Activated CD4-positive, alpha-beta T cell treated with anti-CD3 and anti-CD28 coated beads, Interleukin-2, Interleukin-6, amounts not matched to agents 100 ng/mL and 50 ng/mL, durations not matched to agents 16 hours and 8 hours (primary cell): ENCODE data around the gene SCAF1.
A peak's percentile ranks its signal among the peaks of the same experiment; 100 is the strongest.

Source experiments
- DNase-seq: peaks from one replicate; pipeline ENCODE4 v3.0.0-alpha.2; 2020

SCAF1 gene

DNA sequence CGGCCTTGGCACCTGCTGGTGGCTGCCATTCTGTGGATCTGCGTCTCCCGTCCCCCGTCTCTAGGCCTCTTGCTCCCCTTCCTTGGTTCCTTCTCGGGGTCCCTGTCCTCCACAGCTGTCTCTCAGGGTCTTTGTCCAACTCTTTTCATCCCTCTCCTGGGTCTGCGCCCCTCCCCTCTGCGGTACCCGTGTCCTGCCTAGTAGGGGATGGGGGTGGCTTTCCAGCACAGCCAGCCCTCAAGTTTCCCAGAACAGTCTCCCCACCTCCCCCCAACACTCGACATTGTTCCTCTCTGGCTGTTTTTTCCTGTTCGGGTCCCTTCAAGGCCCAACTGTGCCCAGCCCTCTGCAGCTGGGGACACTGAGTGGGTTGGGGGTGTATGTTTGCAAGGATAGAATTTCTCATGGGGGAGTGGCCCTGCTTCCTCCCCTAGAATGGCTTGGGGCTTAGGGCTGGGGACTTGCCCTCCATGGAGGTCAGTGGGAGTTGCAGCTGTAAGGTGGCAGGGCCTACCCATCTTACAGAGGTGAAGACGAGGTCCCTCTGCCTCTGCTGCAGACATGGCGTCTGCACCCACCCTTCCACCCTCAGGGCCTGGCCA is 46.6 kb downstream of the SCAF1 start:
- DNase-seq = no peak

DNA sequence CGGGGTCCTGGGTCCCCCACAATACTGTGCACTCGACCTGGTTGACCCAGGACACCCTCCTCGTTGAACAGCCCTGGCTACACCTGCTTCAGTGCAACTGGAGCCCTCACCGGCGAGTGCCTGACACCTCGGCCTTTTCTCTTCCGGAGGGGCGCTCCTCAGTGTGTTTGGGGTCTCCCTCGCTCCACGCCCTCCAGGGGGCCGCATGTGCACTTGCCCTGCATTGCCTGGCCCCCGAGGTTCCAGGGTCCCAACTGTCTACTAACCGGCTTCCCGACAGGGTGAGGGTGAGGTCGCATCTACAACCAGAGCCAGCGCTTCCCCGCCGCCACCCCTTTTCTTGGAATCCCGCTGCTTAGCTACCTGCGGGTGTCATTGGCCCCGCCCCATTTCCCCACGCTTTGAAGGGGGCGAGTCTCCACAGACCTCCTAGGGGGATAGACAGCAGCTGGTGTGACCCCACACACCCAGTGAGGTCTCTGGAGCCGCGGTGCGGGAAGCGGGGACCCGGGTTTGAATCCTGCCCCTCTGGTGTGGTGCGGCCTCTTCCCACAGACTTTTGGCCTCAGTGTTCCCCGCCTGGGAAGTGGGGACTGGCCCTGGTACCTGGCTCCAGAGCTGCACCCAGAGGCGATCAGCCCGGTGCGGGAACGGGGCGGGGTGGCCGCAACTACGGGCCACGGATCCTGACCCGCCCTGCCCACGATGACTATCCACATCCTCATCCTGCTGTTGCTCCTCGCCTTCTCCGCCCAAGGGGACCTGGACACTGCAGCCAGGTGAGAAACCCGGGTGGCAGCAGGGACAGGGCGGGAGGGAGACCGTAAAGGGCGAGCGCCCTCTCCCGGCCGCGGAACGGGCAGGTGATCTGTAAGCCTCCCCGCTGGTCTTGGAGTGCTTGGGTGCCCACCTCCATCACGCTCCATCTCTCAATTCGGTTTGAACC is 47.4 kb downstream of the SCAF1 start, which contains the start of gene ADM5:
ADM5 (plus strand) TSS at position 462 of the 946 bp plus-strand sequence; CDS start at position 706, 244 bp downstream.
- DNase-seq = peak; percentile 43

DNA sequence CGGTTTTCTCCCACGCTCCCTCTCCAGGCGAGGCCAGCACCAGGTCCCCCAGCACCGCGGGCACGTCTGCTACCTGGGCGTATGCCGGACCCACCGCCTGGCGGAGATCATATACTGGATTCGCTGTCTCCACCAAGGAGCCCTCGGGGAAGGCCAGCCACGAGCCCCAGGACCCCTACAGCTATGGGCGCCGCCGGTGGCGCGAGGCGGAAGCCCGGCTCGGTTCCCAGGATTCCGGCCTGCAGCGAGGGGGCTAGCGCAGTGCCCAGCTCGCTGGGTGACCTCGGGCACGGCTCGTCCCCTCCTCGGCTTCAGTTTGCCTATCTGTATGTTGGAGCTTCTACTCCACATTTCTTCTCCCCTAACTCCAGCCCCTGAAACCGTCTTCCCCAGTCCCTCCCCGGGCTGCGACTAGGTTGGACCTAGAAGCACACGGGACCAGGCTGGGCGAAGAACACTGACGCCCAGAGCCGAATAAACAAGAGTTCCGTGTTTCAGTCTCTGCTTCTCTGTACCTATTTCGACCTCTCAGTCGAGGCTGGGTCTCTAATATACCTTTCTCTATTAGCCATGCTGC is 48.2 kb downstream of the SCAF1 start:
- no peak for DNase-seq

DNA sequence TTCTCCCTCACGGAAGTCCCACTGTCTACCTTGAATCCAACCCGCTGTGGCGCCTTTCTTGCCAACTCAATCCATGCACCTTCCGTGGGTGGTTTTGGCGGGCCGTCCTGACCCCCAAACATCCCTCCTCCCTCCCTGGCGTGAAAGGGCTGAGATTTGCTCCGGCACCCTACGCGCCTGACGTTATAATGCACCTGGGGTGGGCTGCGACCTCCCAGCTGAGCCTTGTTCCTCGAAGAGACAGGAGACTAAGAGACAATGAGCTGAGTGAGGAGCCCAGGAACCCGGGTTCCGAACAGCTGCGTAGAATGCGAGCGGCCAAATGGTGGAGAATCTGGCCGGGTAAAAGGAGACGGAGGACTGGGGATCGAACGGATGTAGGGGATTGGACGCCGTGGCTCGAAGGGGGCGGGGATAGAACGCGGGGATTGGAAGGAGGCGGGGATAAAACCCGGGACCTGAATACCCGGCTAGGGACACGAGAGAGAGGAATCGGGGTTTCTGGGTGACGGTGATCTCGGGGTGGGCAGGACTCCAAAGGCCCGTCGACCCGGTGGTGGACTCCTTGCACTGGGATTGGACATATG is 48.7 kb downstream of the SCAF1 start, which contains the start of gene CPT1C:
CPT1C (plus strand) TSS at position 461 of the 587 bp plus-strand sequence. CDS start 1,137 bp downstream, outside the sequence.
- peak; percentile 60 for DNase-seq

DNA sequence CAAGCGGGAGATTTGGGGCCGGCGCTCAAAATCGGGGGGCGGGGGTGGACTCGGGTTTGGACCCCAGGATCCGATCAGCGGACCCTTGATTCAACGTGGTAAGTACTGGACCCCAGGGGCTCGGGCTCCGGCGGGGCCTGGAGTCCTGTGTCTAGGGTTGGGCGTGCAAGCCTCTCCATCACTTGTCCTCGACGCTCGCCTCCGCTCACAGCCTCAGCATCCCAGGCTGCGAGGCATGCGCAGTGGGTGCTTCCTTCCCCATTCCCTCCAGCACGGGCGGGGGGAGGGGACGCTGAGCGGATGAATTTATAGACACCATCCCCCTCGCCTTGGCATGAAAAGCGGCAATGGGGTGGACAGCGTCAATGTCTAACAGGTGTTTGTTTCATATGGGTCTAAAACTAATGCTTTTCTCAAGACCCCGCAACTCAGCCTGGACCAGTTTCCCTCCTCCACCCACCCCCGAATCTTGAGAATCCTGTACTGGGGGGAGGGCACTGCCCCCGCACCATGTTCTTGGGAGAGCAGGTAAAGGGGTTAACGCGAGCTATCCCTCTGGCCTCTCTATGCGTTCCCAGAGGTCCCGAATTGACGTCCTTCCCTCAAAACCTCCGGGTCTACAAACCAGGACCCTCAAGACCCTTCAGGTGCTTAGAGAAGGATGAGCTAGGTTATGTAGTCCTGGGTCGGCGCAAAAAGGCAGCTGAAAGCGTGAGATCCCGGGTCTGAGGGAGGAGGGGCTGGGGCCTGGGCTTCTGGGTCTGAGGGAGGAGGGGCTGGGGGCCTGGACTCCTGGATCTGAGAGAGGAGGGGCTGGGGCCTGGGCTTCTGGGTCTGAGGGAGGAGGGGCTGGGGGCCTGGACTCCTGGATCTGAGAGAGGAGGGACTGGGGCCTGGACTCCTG is 49.5 kb downstream of the SCAF1 start:
- DNase-seq = peak; percentile 35

DNA sequence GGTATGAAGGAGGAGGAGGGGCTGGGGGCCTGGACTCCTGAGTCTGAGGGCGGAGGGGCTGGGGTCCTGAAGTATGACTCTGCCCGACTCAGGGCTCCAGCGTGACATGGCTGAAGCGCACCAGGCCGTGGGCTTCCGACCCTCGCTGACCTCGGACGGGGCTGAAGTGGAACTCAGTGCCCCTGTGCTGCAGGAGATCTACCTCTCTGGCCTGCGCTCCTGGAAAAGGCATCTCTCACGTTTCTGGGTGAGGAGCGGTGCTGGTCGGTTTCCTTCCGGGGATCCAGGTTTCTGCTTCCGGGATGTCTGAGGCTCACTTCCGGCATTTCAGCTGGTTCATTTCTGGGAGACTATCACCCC is 50.1 kb downstream of the SCAF1 start:
- no peak for DNase-seq

DNA sequence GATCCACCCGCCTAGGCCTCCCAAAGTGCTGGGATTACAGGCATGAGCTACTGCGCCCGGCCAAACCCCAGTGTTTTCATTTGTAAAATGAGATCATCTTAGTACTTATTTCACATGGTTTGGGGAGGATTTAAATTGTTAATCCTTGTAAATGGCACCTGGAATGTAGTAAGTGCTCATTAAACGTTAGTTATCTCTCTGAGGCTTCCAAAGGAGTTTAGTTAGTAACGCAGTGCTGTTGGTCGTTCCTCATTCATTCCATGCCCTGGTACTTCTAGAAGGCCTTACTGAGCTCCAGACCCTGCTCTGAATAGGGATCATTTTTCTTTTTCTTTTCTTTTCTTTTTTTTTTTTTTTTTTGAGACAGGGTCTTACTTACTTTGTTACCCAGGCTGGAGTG is 54.1 kb downstream of the SCAF1 start:
- no peak for DNase-seq

DNA sequence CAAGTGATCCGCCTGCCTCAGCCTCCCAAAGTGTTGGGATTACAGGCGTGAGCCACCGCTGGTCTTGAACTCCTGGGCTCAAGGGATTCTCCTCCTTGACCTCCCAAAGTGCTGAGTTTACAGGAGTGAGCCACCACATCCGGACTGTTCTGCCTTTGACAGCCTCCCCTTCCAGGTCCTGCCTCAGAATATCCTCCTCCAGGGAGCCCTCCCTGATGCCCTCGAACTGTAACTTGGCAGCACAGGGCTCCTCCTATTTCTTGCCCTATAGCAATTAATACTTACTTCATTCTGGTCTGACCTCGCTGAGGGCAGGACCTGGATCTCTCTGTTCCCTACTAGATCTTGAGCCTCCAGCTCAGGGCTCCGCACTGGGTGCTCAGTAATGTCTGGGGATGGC is 54.9 kb downstream of the SCAF1 start:
- DNase-seq = no peak

DNA sequence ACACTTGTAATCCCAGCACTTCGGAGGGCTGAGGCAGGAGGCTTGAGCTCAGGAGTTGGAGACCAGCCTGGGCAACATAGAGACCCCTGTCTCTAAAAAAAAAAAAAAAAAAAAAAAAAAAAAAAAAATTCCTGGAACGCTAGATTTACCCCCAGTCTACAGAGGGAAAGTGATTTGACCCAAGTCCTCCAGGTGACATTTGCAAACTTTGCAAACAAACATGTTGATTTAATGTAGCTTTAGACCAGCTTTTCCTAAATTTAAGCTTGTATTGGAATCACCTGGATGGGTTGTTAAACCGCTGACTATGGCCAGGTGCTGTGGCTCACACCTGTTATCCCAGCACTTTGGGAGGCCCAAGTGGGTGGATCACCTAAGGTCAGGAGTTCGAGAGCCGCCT is 57.4 kb downstream of the SCAF1 start:
- no peak for DNase-seq

DNA sequence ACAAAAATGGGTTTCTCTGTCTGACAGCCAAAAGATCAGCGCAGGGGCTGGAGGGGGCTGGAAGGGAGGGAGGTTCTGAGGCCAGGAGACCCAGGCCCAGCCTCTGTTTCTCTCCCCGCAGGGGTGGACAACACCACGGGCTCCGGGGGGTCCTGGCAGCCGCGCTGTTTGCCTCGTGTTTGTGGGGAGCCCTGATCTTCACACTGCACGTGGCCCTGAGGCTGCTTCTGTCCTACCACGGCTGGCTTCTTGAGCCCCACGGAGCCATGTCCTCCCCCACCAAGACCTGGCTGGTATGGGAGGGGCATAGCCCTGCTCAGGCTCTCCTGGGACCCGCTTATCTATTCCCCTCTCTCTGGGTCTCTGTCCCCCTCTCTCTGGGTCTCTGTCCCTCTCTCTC is 58.6 kb downstream of the SCAF1 start:
- DNase-seq = no peak

DNA sequence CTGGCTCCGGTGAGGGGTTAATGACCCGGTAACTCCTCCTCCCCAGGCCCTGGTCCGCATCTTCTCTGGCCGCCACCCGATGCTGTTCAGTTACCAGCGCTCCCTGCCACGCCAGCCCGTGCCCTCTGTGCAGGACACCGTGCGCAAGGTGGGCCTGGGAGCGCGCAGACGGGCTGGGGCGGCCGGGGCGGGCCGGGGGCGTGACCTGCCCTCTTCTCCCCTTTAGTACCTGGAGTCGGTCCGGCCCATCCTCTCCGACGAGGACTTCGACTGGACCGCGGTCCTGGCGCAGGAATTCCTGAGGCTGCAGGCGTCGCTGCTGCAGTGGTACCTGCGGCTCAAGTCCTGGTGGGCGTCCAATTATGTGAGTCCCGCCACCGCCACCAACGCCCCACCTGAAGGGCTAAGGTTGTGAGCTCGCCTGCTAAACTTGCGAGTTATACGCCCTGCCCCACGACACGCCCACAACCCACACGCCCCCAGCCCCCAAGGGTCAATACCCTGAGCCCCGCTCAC is 59.3 kb downstream of the SCAF1 start:
- no peak for DNase-seq

DNA sequence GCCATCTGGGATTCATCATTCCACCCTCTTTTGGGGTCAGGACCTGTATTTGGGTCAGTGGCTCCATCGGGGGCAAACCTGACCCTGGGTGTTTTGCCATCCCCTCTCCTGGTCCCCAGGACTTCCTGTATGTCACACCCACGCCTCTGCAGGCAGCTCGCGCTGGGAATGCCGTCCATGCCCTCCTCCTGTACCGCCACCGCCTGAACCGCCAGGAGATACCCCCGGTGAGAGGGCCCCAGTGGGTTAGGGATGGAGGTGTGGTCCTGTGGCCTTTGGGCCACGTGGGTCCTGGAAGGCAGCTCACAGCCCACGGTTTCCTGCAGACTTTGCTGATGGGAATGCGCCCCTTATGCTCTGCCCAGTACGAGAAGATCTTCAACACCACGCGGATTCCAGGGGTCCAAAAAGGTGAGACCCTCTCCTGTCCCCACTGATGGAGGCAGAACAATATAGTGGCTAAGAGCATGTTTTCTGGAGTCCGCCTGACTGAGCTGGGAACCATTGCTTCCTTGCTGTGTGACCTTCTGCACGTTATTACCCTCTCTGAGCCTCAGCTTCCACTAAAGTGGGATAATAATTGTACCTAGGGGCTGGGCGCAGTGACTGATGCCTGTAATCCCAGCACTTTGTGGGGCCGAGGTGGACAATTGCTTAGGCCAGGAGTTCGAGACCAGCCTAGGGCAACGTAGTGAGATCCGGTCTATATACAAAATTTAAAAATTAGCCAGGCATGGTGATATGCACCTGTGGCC is 63.1 kb downstream of the SCAF1 start:
- no peak for DNase-seq

DNA sequence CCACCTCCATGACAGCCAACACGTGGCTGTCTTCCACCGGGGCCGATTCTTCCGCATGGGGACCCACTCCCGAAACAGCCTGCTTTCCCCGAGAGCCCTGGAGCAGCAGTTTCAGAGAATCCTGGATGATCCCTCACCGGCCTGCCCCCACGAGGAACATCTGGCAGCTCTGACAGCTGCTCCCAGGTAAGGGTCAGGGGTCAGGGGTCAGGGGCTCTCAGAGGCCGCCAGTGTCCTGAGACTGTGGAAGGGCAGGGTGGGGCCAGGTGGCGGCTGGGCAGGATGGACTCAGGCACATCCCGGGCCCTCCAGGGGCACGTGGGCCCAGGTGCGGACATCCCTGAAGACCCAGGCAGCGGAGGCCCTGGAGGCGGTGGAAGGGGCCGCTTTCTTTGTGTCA is 63.9 kb downstream of the SCAF1 start:
- DNase-seq = no peak
